DMS153 treated with DMSO at 0.1 percent for 48 hours (cell line): ENCODE measurements around the gene USH1G.
A peak's percentile ranks its signal among the peaks of the same experiment; 100 is the strongest.
"Not testable (repeated sequence)": the region's sequence is repeated elsewhere in the genome, so short reads cannot be mapped to it uniquely, and the experiment has no call there.

ENCODE experiments used
- DNase-seq: peaks from one replicate; lab custom pipeline; 2025; ENCODE audit not compliant: unreplicated experiment; lab: John Stamatoyannopoulos, UW

The USH1G gene

DNA sequence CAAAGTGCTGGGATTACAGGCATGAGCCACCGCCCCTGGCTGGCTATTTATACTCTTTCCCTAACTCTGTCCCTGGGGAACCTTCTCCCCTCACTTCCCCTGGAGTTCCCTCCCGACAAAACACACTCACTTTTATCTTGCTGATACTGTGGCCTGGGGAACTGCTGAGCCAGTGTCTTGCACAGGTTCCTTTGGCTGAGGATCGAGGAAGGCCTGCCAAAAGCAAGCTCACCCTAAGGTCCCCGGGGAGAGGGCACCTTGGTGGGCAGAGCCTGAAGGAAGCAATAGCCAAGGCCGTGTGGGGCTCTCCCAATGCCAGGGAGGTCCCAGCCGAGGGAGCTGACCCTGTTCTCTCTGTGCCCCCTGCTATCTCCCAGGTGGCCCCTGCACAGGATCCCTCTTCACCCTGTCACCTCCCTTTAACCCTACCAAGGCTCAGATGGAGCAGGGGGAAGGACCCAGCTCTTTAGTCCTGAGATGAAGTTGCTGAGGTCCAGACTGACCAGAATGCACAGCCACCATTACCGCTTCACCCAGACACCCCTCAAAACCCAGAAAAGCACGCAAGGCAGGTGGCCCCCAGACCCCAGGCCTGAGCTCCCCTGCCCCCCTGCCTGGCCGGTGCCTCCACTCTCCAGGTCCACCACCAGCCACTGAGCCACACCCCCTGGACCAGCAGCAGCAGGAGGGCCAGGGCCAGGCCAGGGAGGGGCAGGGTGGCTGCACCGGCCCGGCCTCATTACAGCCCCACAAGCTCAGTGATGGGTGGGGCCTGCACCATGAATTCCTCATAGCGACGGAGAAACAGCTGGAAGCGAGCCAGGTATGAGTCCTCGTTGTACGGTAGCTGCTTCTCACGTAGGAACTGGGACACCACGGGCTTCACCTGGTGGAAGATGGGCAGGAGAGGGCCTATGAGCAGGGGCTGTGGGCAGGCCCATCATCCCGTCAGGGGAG lies 45.2 kb downstream of the USH1G start:
- DNase-seq: no peak

DNA sequence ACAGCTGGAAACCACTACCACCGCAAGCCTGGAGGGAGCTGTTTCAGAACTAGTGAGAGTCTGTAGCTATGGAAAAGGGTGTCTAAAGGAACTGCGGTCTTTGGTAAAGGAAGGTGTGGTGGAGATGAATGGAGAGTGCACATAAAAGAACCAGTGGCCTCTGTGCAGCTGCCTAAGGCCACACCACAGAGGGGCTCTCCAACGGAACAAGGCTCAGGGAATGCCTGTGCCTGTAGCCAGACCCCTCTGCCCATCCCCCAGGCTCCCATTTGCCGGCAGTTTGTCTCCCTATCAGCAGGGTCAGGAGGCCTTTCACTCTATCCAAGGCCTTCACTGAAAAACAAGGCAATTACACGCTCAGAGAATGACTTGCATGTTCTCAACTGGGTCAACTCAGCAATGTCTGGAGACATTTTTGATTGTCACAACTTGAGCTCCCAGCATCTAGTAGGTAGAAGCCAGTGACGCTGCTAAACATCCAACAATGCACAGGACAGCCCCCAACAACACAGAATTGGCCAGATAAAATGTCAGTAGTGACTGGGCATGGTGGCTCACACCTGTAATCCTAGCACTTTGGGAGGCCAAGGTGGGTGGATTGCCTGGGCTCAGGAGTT lies 47.0 kb downstream of the USH1G start:
- DNase-seq: no peak

DNA sequence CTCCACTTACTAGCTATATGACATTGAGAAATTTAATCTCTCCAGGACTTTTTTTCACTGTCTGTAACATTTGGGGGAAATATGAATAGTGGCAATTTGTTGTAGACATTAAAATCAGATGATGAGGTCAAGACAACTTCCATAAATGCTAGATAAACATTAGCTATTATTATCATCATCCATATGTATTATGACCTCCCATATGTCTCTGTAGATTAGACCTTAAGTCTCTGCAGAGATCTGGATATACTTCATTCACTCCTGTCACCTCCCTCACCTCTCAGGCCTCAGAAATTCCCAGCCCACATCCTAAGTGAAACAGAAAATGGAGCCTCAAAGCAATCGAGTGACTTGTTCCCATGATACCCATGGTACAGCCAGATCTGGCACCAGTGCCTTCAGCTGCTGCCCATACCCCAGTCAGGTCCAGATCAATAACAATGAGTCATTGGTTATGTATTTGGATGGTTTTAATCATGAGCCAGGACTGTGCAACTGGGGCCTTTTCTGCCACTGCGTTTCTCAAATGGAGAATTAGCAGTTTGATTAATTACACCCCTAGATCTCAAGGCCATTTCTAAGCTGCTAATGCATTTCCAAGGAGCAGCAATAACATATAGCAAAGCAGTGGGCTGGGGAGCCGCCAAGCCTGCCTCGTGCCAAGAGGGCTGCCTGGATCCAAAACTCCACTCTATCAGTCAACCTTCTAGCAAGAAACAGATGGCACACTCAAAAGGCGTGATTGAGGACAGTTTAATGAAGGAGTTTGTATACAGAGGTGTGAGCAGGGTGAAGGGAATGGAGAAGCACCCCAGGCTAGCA lies 47.7 kb downstream of the USH1G start:
- no peak for DNase-seq

DNA sequence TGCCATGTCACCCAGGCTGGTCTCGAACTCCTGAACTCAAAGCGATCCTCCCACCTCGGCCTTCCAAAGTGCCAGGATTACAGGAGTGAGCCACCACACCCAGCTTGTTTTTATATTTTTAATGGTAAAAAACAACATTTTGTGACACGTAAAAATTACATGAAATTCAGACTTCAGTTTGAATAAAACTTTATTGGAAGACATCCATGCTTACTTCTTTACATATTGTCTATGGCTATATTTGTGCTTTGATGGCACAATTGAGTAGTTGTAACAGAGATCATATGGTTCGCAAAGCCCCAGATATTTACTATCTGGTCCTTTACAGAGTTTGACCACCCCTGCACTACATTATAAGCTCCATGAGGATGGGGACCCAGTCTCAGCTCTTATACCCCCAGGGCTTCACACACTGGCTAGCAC lies 48.4 kb downstream of the USH1G start:
- DNase-seq: no peak

DNA sequence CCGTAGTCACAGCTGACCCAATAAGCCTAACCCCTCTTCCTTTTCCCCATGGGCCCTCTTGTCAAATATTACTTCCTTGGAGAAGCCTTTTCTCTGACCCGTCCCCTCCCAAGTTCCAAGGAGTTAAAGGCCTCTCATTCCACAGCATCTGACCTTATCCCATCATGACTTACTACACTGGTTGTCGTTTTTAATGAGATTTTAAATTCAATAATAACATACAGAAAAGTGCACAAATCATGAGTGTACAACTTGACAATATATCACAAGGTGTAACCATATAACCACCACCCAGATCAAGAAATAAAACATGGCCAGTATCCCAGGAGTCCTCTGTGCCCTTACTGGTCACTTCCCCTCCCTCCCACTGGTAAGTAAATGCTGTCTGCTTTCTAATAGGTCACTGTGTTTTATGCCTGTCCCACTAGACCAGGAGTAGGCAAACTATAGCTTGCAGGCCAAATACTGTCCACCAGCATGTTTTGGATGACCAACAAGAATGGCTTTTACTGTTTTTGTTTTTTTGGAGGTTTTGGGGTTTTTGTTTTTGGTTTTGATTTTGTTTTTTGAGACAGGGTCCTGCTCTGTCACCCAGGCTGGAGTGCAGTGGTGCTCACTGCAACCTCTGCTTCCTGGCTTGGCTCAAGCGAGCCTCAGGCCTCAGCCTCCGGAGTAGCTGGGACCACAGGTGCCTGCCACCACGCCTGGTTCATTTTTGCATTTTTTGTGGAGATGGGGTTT lies 49.0 kb downstream of the USH1G start:
- DNase-seq: no peak

DNA sequence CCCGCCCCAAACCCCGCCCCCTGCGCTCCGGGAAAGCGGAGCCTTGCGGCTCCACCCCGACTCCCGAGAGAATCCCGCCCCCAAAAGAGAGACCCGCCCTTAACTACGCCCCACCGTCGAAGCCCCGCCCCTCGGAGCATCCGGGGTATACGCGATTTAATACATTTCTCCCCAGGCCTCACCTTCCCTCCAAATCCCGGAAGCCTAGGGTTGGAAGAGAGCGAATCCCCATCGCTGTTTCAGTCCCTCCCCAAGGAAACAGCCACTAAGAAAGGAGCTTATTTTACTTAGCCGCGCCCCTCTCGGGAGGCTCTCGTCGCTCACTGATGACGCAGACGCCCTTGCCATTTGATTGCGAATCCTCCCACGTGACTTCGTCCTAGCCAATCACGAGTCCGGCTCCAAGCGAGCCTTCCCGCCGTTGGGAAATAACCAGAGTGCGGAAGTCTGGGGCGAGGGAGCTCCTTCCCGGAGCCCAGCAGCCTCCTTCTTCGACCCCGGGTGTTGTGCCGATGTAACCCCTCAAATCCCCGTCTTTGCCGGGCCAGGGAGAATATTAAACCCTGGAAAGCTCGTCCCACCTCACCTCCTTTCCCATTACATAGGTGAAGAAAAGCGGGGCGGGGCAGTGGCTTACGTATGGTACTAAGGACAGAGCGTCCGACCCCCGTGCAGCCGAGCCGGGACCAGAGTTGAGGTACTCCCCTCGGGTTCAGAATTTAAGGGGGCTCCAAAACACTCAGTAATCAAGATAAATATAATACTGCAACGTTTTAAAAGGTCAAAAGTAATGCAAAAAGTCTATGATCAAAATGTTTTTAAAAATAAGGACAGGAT lies 49.8 kb downstream of the USH1G start:
- DNase-seq: peak; percentile 98

DNA sequence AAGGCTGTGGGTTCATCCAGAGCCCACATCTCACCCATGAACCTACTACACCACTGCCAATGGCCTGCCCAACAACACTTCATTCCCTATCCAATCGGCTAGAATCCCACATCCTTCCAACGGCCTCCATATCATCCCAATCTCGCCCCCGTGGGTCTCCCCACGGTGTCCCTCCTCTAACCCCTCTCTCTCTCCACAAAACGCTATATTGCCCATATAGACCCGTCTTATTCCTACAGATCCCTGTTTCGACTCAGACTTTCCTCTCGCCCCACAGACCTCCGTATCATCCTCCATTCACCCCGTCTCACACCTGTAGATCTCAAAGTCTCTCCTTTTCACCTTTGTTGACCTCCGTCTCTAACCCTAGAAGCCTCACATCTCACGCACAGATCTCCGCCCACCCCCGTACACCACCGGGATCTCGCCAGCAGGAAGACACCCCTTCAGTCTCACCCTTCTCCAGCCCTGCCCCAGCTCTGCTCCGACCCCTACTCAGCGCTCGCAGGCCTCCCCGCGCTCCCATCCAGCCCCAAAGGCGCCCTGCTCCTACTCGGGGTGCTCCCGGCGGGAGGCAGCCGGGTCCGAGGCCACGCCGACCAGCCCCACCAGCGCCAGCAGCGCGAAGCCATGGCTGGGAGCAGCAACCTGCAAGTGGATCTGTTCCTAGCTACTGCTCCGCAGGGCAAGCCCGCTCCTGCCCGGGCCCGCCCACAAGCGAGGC lies 50.6 kb downstream of the USH1G start, which contains the start of gene FDXR:
Gene FDXR, minus strand, starts transcription at position 682 of the 724 bp plus-strand sequence. Its CDS starts 50 bp downstream, at position 632.
- DNase-seq: no peak

DNA sequence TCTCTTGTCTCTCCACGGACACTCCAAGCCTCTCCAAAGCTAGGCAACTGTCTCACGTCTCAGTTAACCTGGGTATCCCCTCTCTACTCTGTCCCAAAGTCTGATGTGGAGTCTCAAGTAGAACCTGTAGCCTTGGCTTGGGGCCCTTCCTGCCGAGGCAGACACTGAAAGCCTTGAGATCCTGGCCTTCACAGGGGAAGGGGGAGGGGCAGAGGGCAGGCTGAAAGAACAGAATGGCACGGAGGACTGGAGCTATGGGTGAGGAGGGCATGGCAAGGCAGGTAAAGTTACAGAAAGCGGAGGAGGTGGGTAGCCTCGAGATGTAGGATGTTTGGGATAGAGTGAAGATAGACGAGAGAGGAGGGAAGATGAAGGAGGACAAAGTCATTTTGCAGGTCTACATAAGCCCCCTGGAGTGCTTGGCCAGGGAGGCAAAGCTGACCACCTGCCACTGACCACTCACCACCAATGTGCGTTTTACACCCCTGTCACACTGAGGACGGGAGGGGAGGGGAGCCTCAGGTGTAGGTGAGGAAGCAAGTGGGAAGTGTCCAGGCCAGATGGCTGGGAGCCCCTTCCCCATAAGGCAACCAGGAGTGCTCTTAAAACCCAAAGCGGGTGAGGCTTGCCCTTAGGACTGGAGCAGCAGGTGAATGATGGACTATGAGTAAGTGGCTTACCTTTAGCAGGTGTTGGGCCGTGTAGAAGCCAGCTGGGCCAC lies 51.5 kb downstream of the USH1G start:
- no peak for DNase-seq

DNA sequence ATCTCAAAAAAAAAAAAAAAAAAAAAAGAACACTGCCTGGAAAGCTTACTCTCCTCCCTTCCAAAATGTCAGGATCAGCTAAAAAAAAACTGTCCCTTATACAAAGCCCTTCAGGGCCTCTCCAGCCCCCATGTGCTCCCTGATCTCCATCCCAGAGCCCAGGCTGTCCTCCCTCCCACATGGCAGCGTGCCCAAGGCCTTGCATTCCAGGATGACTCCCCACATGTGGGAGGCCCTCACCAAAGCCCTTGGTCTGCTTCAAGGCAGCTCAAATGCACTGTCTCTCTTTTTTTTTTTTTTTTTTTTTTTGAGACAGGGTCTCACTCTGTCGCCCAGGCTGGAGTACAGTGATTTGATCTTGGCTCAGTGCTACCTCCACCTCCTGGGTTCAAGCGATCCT lies 52.5 kb downstream of the USH1G start:
- no peak for DNase-seq

DNA sequence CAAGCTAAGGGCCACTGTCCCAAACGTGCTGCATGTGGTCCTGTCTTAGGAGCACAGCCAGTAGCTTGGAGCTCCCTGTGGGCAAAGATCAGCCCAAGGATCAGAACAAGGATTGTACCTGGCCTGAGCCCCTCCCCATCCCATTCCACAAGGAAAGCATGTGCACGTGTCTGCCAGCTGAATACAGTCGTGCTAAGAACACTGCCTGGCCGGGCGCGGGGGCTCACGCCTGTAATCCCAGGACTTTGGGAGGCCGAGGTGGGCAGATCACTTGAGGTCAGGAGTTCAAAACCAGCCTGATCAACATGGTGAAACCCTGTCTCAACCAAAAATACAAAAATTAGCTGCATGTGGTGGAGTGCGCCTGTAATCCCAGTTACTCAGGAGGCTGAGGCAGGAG lies 53.0 kb downstream of the USH1G start:
- DNase-seq: not testable (repeated sequence)

DNA sequence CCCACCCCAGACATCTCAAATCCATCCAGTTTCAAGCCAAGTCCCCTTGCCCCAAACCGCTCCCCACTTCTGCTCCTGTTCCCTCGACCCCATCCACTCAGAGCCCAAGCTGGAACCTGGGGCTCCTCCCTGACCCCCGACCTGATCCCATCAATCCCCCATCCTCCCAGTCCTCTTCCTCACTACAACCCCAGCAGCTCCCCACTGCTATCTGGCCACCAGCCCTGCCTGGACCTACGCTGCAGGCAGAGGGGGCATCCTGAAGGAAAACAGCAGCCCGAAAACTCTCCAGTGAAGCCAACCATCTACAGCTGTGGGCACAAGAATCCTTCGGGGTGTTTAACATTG lies 54.2 kb downstream of the USH1G start:
- DNase-seq: no peak

DNA sequence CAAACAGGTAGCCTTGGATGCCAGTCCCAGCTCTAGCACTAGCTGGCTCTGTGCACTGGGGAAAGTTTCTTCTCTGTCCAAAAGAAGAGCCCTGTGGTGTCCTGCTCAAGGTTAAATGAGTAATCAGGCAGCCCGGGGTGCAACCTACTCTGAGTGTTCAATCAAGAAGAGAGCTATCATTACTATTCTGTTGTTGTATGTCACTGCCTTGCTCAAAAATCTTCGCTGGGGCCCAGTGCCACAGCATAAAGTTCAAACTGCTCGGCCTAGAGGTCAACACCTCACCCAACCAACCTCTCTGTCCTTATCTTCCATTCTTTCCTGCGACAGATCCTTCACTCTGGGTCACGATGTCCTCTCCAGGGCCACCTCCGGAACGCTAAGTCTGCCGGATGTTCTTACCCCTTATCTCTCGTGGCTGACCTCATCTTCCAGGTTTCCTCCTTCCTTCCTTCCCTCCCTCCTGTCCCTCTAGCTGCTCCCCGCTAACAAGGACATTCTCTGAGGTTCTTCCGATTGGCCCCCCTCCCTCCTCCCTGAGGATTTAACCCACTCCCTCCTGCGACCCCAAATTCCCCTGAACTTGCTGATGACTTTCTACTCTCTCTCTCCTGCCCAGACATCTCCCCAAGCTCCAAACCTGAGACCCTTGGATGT lies 54.7 kb downstream of the USH1G start:
- no peak for DNase-seq

DNA sequence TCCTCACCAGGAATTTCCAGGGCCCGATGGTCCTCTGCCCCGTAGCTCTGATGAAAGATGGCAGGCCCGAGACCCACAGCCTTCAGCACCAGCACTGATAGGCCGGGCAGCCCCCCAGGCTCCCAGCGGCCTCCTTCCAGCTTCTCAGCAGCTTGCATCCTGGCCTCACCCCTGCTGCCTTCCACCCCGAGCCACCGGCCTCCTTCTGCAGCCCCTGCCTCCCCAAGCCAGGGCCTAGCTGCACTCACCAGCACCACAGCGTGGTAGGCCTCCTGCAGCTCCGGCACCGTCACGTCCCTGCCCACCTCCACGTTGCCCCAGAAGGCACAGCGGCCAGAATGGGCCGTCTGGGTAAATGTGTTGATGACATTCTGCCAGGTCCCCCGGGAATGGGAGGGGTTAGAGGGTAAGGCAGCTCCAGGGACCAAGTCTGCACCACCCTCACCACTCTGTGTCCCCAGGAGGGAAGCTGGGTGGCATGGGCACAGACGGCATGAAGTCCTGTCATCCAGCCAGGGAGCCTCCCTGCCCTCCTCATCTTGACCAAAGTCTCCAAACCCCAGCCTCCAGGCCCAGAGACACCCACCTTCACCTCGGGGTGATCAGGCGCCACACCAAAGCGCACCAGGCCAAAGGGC lies 56.7 kb downstream of the USH1G start:
- no peak for DNase-seq
